ENCODE data around the gene PLCB1. TPM values are rescaled to one million over a fixed set of nuclear protein-coding genes. Genes with fewer than 3 reads are reported as not detected.

PLCB1 gene
- total and polyA plus RNA-seq, 10 of the 15 experiments (the other 5 are each of a cell fraction or from before 2014, with no cell fraction given), result 0.05 to 5.3 (median 0.17) TPM; not detected in 1

GRCh38 chr20:8265588-8265987, 133.5 kb downstream of the PLCB1 start:
- no peaks in the 10 kb centered on the region for H3K79me2 ChIP-seq (ENCODE audit: control insufficient read depth, insufficient read depth, low read length)
- BruUV-seq (replicated peaks), result no TSS peak
- H3K9me3 ChIP-seq (replicated peaks; ENCODE audit: control insufficient read depth, insufficient read depth, low read length), result no peaks in the 10 kb centered on the region
- no peak overlapping the region for H2AFZ ChIP-seq (ENCODE audit: control insufficient read depth, low read depth, low read length)
- no peak overlapping the region for H3K27ac ChIP-seq (ENCODE audit: control insufficient read depth, insufficient read depth)
- H3K4me3 ChIP-seq, result no peak overlapping the region
- ATAC-seq, result no peak
- in situ Hi-C loops (cut with MboI), result no loop called here
- ChIA-PET SMC1A (ENCODE audit: uncharacterized antibody, unreplicated experiment) (no interaction called here), POLR2A (no interaction called here), RAD21 (ENCODE audit: unreplicated experiment) (no interaction called here), CTCF (no interaction called here)
- no peaks in the 10 kb centered on the region for H4K20me1 ChIP-seq (ENCODE audit: control insufficient read depth, insufficient read depth)
- DNase-seq (ENCODE audit: low read depth, low spot score), result no peak
- no peaks in the 10 kb centered on the region for H3K4me1 ChIP-seq (ENCODE audit: control insufficient read depth, insufficient read depth, low read length)
- intact Hi-C loops (cut with micrococcal nuclease; ENCODE audit: unreplicated experiment), result no loop called here
- TF ChIP-seq FOXM1 (IDR thresholded peaks at IDR 0.05; ENCODE audit: low read depth, low read length), result no peak
- TF ChIP-seq MLLT1 (IDR thresholded peaks at IDR 0.05), result no peak
- no peak for TF ChIP-seq USF2 (IDR thresholded peaks at IDR 0.05; ENCODE audit: borderline replicate concordance, low read depth, low read length)
- no peak for TF ChIP-seq PRDM15 (CRISPR knock-in tag; IDR thresholded peaks at IDR 0.05)
- TF ChIP-seq ATF3 (IDR thresholded peaks at IDR 0.05; ENCODE audit: borderline replicate concordance, extremely low read depth, low read depth, low read length), result no peak
- TF ChIP-seq BMI1 (IDR thresholded peaks at IDR 0.05; ENCODE audit: borderline replicate concordance), result no peak
- TF ChIP-seq PKNOX1 (IDR thresholded peaks at IDR 0.05), result no peak
- no peak for TF ChIP-seq CREM (IDR thresholded peaks at IDR 0.05; ENCODE audit: low read depth)
- TF ChIP-seq CBX3 (IDR thresholded peaks at IDR 0.05; ENCODE audit: borderline replicate concordance, low read depth), result no peak
- no peak for TF ChIP-seq POU2F2 (IDR thresholded peaks at IDR 0.05; ENCODE audit: borderline replicate concordance, low read depth, low read length)
- no peak for TF ChIP-seq YBX1 (IDR thresholded peaks at IDR 0.05)
- TF ChIP-seq KLF5 (IDR thresholded peaks at IDR 0.05; ENCODE audit: partially characterized antibody), result no peak
- no peak for TF ChIP-seq JUNB (IDR thresholded peaks at IDR 0.05)
- TF ChIP-seq MEF2B (IDR thresholded peaks at IDR 0.05; ENCODE audit: partially characterized antibody, poor library complexity, severe bottlenecking), result no peak
- no peak for TF ChIP-seq SIN3A (IDR thresholded peaks at IDR 0.05; ENCODE audit: low read depth, low read length)
- no peak for TF ChIP-seq ZZZ3 (IDR thresholded peaks at IDR 0.05; ENCODE audit: control insufficient read depth, insufficient read length, low read depth)
- TF ChIP-seq YY1 (IDR thresholded peaks at IDR 0.05; ENCODE audit: low read depth, low read length), result no peak
- no peak for FAIRE-seq
- no peak overlapping the region for H3K4me2 ChIP-seq (ENCODE audit: control insufficient read depth, insufficient read depth)
- H3K27me3 ChIP-seq (replicated peaks in 1 of 2; ENCODE audit: control insufficient read depth in 2 of 2, insufficient read depth in 2 of 2, low read length in 1 of 2), result no peaks in the 10 kb centered on the region
- no peak overlapping the region for H3K9ac ChIP-seq (ENCODE audit: control insufficient read depth, insufficient read depth, low read length)
- H3K36me3 ChIP-seq (ENCODE audit: control insufficient read depth in 2 of 2, insufficient read depth in 2 of 2, low read length in 1 of 2), result no peaks in the 10 kb centered on the region
